Large intestine (tissue), 3 donors: Measurements from ENCODE around the gene VTN. TPM values are rescaled to one million over a fixed set of nuclear protein-coding genes. Genes with fewer than 3 reads are reported as not detected.

Source experiments
- DNase-seq, 2 donors: peaks; one replicate each; pipeline versions ENCODE4 v3.0.0 to v3.0.0-alpha.2; 2013
- H3K27ac ChIP-seq: one replicate; pipeline ENCODE4 v1.5.1; 2013; ENCODE audit warnings: low read length
- H3K27me3 ChIP-seq: 2 replicates; pipeline ENCODE4 v1.6.1; 2013; ENCODE audit warnings: low read length; ENCODE audit not compliant: control insufficient read depth, insufficient read depth
- H3K36me3 ChIP-seq: 2 replicates; pipeline ENCODE4 v1.6.1; 2013; ENCODE audit warnings: low read length; ENCODE audit not compliant: control insufficient read depth, insufficient read depth
- H3K4me1 ChIP-seq: one replicate; pipeline ENCODE4 v1.6.1; 2013; ENCODE audit warnings: low read length; ENCODE audit not compliant: control insufficient read depth, insufficient read depth
- H3K4me3 ChIP-seq: one replicate; pipeline ENCODE4 v1.5.1; 2013; ENCODE audit warnings: low read length
- H3K9me3 ChIP-seq: one replicate; pipeline ENCODE4 v1.6.1; 2013; ENCODE audit warnings: mild to moderate bottlenecking, low read depth, low read length, moderate library complexity; ENCODE audit not compliant: control insufficient read depth
- WGBS: methylation state at CpG from one replicate; pipeline ENCODE4 v1.1.5; 2013; ENCODE audit warnings: low lambda C conversion rate; ENCODE audit not compliant: insufficient coverage; 5-methylcytosine and 5-hydroxymethylcytosine counted together
- polyA plus RNA-seq: library from polyadenylated mRNA; unstranded; fragments of 120-200 nt; gene quantifications from one replicate; pipeline ENCODE4 v1.2.1, GENCODE V29; 2013

VTN gene
- polyA plus RNA-seq, 1 donor: 12.2 TPM

DNA sequence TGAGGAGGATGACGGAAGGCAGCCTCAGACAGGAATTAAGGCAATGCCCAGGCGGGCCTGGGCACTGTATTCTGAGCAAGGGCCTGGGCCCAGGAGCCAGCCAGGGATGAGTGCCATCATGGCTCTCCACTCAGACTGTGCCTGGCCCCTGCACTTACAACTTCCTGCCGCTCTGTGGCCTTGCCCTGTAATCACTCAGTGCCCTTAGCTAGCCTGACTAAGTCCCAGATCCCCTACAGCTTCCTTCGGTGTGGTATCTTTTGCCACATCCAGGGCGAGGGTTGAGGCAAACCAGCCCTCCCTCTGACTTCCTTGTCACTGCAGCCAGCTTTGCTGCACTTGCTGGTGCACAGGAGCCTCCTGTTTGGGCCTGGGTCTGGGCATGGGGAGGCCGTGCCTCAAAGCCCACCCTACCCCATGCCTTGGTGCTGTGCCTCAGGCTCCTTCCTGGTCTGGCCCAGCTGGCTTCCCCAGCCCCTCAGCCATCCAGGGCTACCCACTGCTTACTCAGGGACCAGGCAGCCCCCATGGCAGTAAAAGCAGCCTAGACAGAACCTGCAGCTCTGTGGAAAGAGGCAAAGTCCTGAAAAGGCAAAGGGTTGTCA, 26.6 kb upstream of the VTN start:
- Histone ChIP-seq H3K27me3 (no peaks in the 10 kb centered on the region), H3K9me3 (no peaks in the 10 kb centered on the region), H3K36me3 (peaks cover 67% of the 10 kb centered on the region), H3K4me3 (no peak overlapping the region), H3K27ac (peak overlapping the region; percentile 51), H3K4me1 (peaks cover 67% of the 10 kb centered on the region)
- peak in 1 of 2 donors; percentile 41 for DNase-seq
- WGBS: no CpG with 5 or more reads among the region's 6 CpGs

DNA sequence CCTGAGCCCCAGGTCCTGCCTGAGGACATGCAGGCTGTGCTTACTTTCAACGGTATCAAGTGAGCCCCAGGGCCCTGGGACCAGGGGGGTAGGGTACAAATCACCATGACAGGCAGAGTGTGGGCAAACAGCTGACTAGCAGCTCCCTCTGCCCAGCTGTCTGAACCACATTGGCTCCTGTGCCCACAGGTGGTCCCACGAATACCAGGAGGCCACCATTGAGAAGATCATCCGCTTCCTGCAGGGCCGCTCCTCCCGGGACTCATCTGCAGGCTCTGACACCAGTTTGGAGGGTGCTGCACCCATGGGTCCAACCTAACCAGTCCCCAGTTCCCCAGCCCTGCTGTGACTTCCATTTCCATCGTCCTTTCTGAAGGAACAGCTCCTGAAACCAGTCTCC, 25.9 kb upstream of the VTN start:
- Histone ChIP-seq H3K36me3 (peaks cover 63% of the 10 kb centered on the region), H3K4me3 (no peak overlapping the region), H3K27ac (peak overlapping the region; percentile 72), H3K9me3 (no peaks in the 10 kb centered on the region), H3K27me3 (no peaks in the 10 kb centered on the region), H3K4me1 (peaks cover 73% of the 10 kb centered on the region)
- WGBS: no CpG with 5 or more reads among the region's 6 CpGs
- no peak for DNase-seq

DNA sequence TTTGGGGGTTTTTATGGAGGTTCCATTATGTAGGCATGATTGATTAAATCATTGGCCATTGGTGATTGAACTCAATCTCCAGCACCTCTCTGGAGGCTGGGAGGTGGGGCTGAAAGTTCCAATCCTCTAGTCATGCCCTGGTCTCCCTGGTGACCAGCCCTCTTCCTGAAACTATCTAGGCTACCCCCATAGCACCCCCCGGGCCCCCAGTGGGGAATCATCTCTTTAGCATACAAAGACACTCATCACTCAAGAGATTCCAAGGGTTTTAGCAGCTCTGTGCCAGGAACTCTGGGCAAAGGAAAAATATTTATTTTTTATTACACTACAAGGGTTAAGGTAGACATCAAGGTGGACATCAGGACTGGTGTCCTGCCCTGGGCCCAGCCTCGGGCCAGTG, 25.3 kb upstream of the VTN start:
- no peaks in the 10 kb centered on the region for H3K9me3 ChIP-seq
- H3K4me1 ChIP-seq: peaks cover 75% of the 10 kb centered on the region
- peaks cover 64% of the 10 kb centered on the region for H3K36me3 ChIP-seq
- WGBS: no CpG with 5 or more reads among the region's 2 CpGs
- no peak for DNase-seq
- no peaks in the 10 kb centered on the region for H3K27me3 ChIP-seq
- H3K4me3 ChIP-seq: no peak overlapping the region
- H3K27ac ChIP-seq: peak overlapping the region; percentile 72

DNA sequence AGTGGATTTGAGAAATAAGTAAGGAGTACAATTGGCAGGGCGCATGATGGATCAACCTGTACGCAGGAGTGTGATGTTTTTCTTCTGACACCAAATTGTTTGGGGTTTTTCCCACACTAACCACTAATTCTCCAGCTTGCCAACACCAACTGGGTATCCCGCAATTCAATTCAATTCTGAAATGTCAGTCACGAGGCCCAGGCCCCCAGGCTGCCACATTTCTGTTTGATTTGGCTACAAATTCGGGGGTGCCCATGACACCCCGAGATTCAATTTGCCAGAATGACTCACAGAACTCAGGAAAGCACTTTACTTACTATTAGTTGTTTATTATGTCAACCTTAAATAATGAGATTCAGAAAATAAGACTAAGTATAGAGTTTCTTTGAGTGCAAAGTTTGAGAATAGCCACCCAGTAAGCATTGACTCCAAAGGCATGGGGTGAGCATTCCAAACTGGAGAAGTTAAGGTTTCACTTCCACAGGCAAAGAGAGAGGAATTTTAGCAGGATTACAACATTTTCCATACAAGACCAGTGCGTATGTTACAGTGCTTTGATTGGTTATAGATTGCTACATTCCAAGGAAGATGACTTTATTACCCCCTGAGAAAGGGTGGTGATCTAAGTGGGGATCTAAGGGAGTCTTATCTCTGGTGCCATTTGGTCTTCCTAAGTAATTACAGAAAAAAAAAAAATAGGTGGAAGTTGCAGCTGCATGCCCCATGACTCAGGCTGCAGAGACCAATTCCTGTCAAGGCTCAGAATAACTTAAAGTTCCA, 24.4 kb upstream of the VTN start:
- peak overlapping the region; percentile 72 for H3K27ac ChIP-seq
- WGBS: 60% methylated on average over 1 of the region's 7 CpGs
- peaks cover 79% of the 10 kb centered on the region for H3K4me1 ChIP-seq
- DNase-seq: peak in 1 of 2 donors; percentile 74
- no peaks in the 10 kb centered on the region for H3K27me3 ChIP-seq
- no peak overlapping the region for H3K4me3 ChIP-seq
- H3K36me3 ChIP-seq: peaks cover 60% of the 10 kb centered on the region
- H3K9me3 ChIP-seq: no peaks in the 10 kb centered on the region

DNA sequence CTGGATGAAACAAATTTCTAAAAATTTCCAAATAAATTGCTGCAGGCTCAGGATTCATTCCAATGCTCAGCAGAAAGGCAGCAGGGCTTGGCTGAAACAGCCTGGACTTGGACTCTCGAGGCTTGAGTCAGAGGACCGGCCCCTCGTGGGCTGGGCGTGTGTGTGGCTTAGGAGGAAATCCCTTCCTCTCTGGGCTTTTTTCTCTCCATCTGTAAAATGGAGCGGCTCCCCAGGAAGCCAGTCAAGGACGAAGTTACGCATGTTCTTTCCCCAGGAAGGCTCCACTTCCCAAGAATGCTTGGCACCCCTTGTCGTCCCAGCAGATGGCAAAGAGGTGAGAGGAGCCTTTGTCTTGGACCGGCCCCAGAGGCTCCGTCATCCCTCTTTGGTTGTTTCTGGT, 22.4 kb upstream of the VTN start:
- peaks cover 56% of the 10 kb centered on the region for H3K36me3 ChIP-seq

DNA sequence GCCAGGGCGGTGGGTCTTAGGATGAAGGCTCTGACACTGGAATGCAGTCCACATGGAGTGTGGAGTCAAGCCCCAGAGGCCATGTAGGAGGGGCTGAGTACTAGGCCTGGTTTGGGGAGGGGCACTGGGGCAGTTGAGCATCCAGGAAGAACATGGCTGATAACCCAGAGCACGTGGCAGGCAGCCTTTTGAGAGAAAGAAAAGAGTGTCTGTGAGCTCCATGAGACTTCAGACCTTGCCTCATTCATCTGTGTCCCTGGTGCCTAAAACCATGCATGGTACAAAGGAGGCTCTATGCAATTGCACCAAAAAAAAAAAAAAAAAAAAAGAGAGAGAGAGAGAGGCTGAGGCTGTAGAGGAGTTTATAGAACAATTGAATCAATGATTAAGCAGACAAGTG, 21.3 kb upstream of the VTN start:
- H3K36me3 ChIP-seq: peaks cover 45% of the 10 kb centered on the region
- no peaks in the 10 kb centered on the region for H3K9me3 ChIP-seq
- H3K4me3 ChIP-seq: no peak overlapping the region
- H3K27ac ChIP-seq: no peak overlapping the region
- peaks cover 56% of the 10 kb centered on the region for H3K4me1 ChIP-seq
- no CpG with 5 or more reads among the region's 2 CpGs for WGBS
- H3K27me3 ChIP-seq: no peaks in the 10 kb centered on the region
- no peak for DNase-seq

More for the DNA sequence above, 22.4 kb upstream of the VTN start:
- peaks cover 64% of the 10 kb centered on the region for H3K4me1 ChIP-seq
- H3K27ac ChIP-seq: no peak overlapping the region
- WGBS: 80% methylated on average over 2 of the region's 10 CpGs
- H3K4me3 ChIP-seq: no peak overlapping the region
- H3K27me3 ChIP-seq: no peaks in the 10 kb centered on the region
- H3K9me3 ChIP-seq: no peaks in the 10 kb centered on the region
- DNase-seq: no peak

DNA sequence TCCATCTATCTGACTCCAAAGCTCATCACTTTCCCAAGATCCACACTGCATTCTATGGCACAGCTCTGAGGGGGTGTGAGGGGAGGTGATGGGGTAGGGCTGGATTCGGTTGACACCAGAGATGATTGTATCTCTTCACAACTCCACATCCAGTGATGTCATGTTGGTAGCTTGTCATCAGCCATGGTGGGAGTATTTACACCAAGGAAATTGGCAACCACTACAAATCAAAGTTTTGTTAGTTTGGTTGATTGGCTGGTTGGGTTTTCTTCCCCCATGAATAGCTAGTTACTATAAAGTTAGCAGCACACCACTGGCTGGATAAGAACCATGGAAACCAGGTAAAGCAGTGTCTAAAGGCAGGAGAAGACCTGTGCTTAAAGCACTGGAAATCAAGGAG, 20.9 kb upstream of the VTN start:
- no peaks in the 10 kb centered on the region for H3K27me3 ChIP-seq
- H3K4me1 ChIP-seq: peaks cover 52% of the 10 kb centered on the region
- no peak for DNase-seq
- no peak overlapping the region for H3K4me3 ChIP-seq
- H3K27ac ChIP-seq: no peak overlapping the region
- H3K9me3 ChIP-seq: no peaks in the 10 kb centered on the region
- peaks cover 41% of the 10 kb centered on the region for H3K36me3 ChIP-seq
- WGBS: no CpG with 5 or more reads among the region's 1 CpG

DNA sequence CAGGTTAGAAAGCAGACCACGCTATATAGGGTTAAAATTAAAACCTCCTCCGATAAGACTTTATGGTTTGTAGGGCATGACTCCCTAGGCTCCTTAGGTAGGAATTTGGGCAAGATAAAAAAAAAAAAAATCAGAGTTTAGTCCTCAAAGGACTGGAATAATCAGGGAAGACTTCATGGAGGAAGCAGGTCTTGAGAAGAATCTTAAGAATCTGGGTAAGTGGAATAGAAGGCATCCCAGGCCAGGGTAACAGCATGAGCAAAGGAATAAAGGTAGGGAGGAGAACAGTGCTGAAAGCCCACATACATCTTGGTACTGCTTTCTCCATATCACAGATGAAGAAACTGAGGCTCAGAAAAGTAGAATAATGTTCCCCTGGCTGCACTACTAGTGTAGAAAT, 20.5 kb upstream of the VTN start:
- WGBS: no CpG with 5 or more reads among the region's 2 CpGs
- no peak for DNase-seq
- no peak overlapping the region for H3K27ac ChIP-seq
- no peak overlapping the region for H3K4me3 ChIP-seq
- no peaks in the 10 kb centered on the region for H3K27me3 ChIP-seq
- peaks cover 37% of the 10 kb centered on the region for H3K36me3 ChIP-seq
- H3K9me3 ChIP-seq: no peaks in the 10 kb centered on the region
- H3K4me1 ChIP-seq: peaks cover 52% of the 10 kb centered on the region

DNA sequence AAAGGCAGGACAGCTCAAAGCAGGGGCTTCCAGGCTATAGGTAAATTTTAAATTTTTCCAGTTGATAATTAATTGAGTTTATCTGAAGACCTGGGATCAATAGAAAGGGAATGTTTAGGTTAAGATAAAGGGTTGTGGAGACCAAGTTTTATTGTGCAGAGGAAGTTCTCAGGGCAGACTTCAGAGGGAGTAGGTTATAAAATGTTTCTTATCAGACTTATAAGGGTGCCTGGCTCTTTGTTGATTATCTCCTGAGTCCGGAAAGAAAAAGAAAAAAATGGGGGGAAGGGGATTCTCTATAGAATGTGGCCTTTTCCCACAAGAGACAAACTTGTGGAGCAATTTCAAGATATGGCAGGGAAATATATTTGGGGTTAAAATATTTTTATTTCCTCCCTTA, 20.0 kb upstream of the VTN start:
- Histone ChIP-seq H3K27ac (no peak overlapping the region), H3K36me3 (peaks cover 36% of the 10 kb centered on the region), H3K4me3 (no peak overlapping the region), H3K27me3 (no peaks in the 10 kb centered on the region), H3K4me1 (peaks cover 52% of the 10 kb centered on the region), H3K9me3 (no peaks in the 10 kb centered on the region)
- WGBS: no CpG with 5 or more reads among the region's 1 CpG
- no peak for DNase-seq

DNA sequence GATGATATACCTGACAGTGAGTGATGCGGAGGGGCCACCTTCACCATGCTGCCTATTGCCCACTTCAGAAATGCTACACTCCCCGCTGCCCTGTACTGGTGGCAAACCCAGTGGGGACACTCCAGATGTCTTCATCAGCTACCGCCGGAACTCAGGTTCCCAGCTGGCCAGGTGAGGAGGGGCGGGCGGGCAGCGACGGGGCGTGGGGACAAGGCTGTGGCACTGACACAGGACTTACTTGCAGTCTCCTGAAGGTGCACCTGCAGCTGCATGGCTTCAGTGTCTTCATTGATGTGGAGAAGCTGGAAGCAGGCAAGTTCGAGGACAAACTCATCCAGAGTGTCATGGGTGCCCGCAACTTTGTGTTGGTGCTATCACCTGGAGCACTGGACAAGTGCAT, 18.0 kb upstream of the VTN start:
- Histone ChIP-seq H3K27ac (no peak overlapping the region), H3K4me3 (no peak overlapping the region), H3K27me3 (no peaks in the 10 kb centered on the region), H3K4me1 (peaks cover 50% of the 10 kb centered on the region), H3K9me3 (no peaks in the 10 kb centered on the region), H3K36me3 (peaks cover 36% of the 10 kb centered on the region)
- no peak for DNase-seq
- WGBS: no CpG with 5 or more reads among the region's 11 CpGs

DNA sequence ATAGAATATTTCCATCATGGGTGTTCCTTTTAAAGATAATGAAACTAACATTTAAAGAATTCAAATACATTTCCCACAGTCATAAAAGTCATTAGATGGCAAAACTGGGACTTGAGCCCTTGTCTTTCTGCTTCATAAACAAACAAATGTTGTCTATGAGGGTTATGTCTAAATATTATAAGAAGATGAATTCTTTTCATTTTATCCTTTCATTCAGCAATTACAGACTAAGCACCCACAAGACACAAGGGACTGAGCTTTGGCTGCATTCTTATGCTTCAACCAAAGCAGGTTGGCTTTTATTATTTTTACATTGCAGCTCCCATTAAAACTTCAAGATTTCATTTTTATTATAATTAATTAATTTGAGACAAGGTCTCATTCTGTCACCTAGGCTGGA, 16.3 kb upstream of the VTN start:
- peaks cover 44% of the 10 kb centered on the region for H3K4me1 ChIP-seq
- peaks cover 27% of the 10 kb centered on the region for H3K36me3 ChIP-seq

More for the DNA sequence above, 16.3 kb upstream of the VTN start:
- DNase-seq: no peak
- Histone ChIP-seq H3K4me3 (no peak overlapping the region), H3K27me3 (peaks cover 5% of the 10 kb centered on the region), H3K9me3 (no peaks in the 10 kb centered on the region), H3K27ac (no peak overlapping the region)
